OCI-LY7 (cell line): Measurements from ENCODE around the gene PTPRQ.

Source experiments
- EZH2phosphoT487 ChIP-seq: fragments of 200-600 bp; sonication (generic); IDR thresholded peaks from 2 replicates; pipeline ENCODE4 v1.6.1; 2018; ENCODE audit warnings: low read depth, borderline replicate concordance, mild to moderate bottlenecking, mixed run types, antibody characterized with exemption, low read length, moderate library complexity, mixed read lengths
- TF ChIP-seq, protein P1 (sequence below): fragments of 200-600 bp; sonication (generic); conservative IDR thresholded peaks from 2 replicates; pipeline ENCODE4 v1.5.1; 2014; ENCODE audit warnings: mild to moderate bottlenecking, antibody characterized with exemption, low read length, moderate library complexity, mixed read lengths

DNA sequence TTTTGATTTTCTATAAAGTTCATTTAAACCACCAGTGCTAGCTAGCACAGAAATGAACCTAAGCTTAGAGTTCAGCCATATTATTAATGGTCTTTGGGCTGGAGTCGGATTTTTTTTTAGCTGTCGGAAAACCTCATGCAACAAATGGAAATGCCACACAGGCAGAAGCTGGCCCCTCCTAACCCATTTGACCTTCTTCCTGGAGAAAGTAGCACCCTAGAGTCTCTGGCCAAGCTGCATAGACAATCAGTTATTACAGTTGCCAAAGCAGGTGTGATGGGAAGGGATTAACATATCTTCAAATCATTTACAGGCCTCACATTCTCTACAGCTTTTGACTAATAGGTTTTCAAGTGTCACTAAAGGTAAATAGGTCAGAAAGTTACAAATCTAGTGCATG lies 49.4 kb downstream of the PTPRQ start:
- TF ChIP-seq, protein P1, sequence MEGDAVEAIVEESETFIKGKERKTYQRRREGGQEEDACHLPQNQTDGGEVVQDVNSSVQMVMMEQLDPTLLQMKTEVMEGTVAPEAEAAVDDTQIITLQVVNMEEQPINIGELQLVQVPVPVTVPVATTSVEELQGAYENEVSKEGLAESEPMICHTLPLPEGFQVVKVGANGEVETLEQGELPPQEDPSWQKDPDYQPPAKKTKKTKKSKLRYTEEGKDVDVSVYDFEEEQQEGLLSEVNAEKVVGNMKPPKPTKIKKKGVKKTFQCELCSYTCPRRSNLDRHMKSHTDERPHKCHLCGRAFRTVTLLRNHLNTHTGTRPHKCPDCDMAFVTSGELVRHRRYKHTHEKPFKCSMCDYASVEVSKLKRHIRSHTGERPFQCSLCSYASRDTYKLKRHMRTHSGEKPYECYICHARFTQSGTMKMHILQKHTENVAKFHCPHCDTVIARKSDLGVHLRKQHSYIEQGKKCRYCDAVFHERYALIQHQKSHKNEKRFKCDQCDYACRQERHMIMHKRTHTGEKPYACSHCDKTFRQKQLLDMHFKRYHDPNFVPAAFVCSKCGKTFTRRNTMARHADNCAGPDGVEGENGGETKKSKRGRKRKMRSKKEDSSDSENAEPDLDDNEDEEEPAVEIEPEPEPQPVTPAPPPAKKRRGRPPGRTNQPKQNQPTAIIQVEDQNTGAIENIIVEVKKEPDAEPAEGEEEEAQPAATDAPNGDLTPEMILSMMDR: no peak
- no peak for TF ChIP-seq EZH2phosphoT487
